ENCODE results near the gene NPAS1. TPM values are rescaled to one million over a fixed set of nuclear protein-coding genes. Genes with fewer than 3 reads are reported as not detected.

NPAS1 gene
- total RNA-seq, 1 experiment from 2014 or later = 4.6 TPM

- intact Hi-C loops (cut with micrococcal nuclease) = no loop called here
- Histone ChIP-seq H3K9ac (ENCODE audit: low read length) (no peak overlapping the region), H3K9me3 (ENCODE audit: control insufficient read depth in 1 of 2, insufficient read depth in 1 of 2, low read depth in 1 of 2, low read length in 2 of 2) (no peaks in the 10 kb centered on the region), H3K4me2 (ENCODE audit: low read length) (no peak overlapping the region), H3K79me2 (ENCODE audit: insufficient read depth, low read length) (peaks cover 17% of the 10 kb centered on the region; the same call in 1 of the 2 replicates), H4K20me1 (ENCODE audit: insufficient read depth) (no peaks in the 10 kb centered on the region), H2AFZ (ENCODE audit: low read depth, low read length, poor library complexity, severe bottlenecking) (no peak overlapping the region), H3K27ac (ENCODE audit: low read depth, low read length) (no peak overlapping the region), H3K27me3 (ENCODE audit: insufficient read depth, low read length) (no peaks in the 10 kb centered on the region), H3K4me3 (replicated peaks in 1 of 2; ENCODE audit: low read depth in 1 of 2, low read length in 2 of 2) (no peak overlapping the region), H3K9me2 (ENCODE audit: insufficient read depth) (no peaks in the 10 kb centered on the region), H3K36me3 (ENCODE audit: control insufficient read depth in 1 of 2, insufficient read depth in 2 of 2, low read length in 2 of 2) (no peaks in the 10 kb centered on the region), H3K4me1 (ENCODE audit: control insufficient read depth in 1 of 2, insufficient read depth in 2 of 2, low read length in 2 of 2) (peaks cover 25 to 43% of the 10 kb centered on the region in 2 experiments)
- POLR2A ChIA-PET = no interaction called here
- TF ChIP-seq RAD21 (IDR thresholded peaks at IDR 0.05; ENCODE audit: low read depth) (0 out of 2 replicates have a peak, but pooled peaks have one; percentile 5), CEBPB (IDR thresholded peaks at IDR 0.05; ENCODE audit: low read depth) (no peak), CTCF (IDR thresholded peaks at IDR 0.05 in 2 of 3, conservative IDR thresholded peaks at IDR 0.05 in 1 of 3; ENCODE audit: borderline replicate concordance in 1 of 3, insufficient read depth in 1 of 3, low read depth in 2 of 3, low read length in 2 of 3) (peak in 1 of 3 experiments; percentile 2; a peak in 1 of 6 replicates), YY1 (IDR thresholded peaks at IDR 0.05; ENCODE audit: extremely low read depth, insufficient replicate concordance, low read depth, low read length) (no peak)
- CTCF ChIA-PET = interaction anchor here (1.6 kb wide), 1 partner anchor 33 kb away, joined by 3 read pairs; no protein-coding TSS in a partner anchor
- no peak for ATAC-seq
- no peak for DNase-seq (ENCODE audit: low read depth, low spot score)
- RAD21 ChIA-PET (ENCODE audit: low non-redundant PET in 1 of 2, low total read pairs in 2 of 2, uncharacterized antibody in 2 of 2, unreplicated experiment in 2 of 2) = no interaction called here
- BruUV-seq (replicated peaks) = no TSS peak
Observed at GRCh38 chr19:46979126-46980105, 40.2 kb upstream of the NPAS1 start.

DNA sequence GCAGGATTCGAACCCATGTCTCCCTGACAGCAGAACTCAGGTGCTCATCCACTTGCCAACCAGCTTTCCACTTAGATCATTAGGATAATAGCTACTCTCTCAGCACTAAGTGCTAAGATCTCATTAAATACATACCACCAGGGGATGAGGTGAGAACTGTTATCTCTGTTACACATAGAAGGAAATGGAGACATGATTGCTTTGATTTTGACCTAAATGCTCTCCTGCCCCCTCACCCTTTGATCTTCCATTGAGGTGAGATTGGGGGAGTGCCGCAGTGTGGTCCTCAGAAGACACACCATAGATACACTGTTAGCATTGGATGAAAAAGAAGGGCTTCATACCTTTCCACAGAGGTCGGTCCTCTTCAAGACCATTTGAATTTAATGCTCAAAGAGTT, 38.9 kb upstream of the NPAS1 start:
- H2AFZ ChIP-seq (ENCODE audit: low read depth, low read length, poor library complexity, severe bottlenecking) = no peak overlapping the region
- no peaks in the 10 kb centered on the region for H3K9me3 ChIP-seq (ENCODE audit: control insufficient read depth in 1 of 2, insufficient read depth in 1 of 2, low read depth in 1 of 2, low read length in 2 of 2)
- DNase-seq (ENCODE audit: low read depth, low spot score) (no peak), ATAC-seq (no peak)
- no peaks in the 10 kb centered on the region for H3K36me3 ChIP-seq (ENCODE audit: control insufficient read depth in 1 of 2, insufficient read depth in 2 of 2, low read length in 2 of 2)
- no peak overlapping the region for H3K4me3 ChIP-seq (replicated peaks in 1 of 2; ENCODE audit: low read depth in 1 of 2, low read length in 2 of 2)
- peaks cover 25% of the 10 kb centered on the region; the same call in 1 of the 2 replicates for H3K79me2 ChIP-seq (ENCODE audit: insufficient read depth, low read length)
- H4K20me1 ChIP-seq (ENCODE audit: insufficient read depth) = no peaks in the 10 kb centered on the region
- RAD21 ChIA-PET (ENCODE audit: low non-redundant PET in 1 of 2, low total read pairs in 2 of 2, uncharacterized antibody in 2 of 2, unreplicated experiment in 2 of 2) = no interaction called here
- H3K9ac ChIP-seq (ENCODE audit: low read length) = no peak overlapping the region
- H3K27me3 ChIP-seq (ENCODE audit: insufficient read depth, low read length) = no peaks in the 10 kb centered on the region
- peaks cover 21 to 33% of the 10 kb centered on the region in 2 experiments for H3K4me1 ChIP-seq (ENCODE audit: control insufficient read depth in 1 of 2, insufficient read depth in 2 of 2, low read length in 2 of 2)
- POLR2A ChIA-PET = no interaction called here
- H3K9me2 ChIP-seq (ENCODE audit: insufficient read depth) = no peaks in the 10 kb centered on the region
- no TSS peak for BruUV-seq (replicated peaks)
- H3K4me2 ChIP-seq (ENCODE audit: low read length) = no peak overlapping the region
- intact Hi-C loops (cut with micrococcal nuclease) = no loop called here
- no peak overlapping the region for H3K27ac ChIP-seq (ENCODE audit: low read depth, low read length)
- CTCF ChIA-PET = interaction anchor here (1.6 kb wide), 1 partner anchor 32 kb away, joined by 3 read pairs; no protein-coding TSS in a partner anchor
- TF ChIP-seq EZH2phosphoT487 (IDR thresholded peaks at IDR 0.05; ENCODE audit: borderline replicate concordance) (no peak), SRF (IDR thresholded peaks at IDR 0.05; ENCODE audit: low read depth) (no peak), MAX (IDR thresholded peaks at IDR 0.05) (no peak), ZNF274 (IDR thresholded peaks at IDR 0.05; ENCODE audit: low read depth, low read length) (no peak), SIN3A (IDR thresholded peaks at IDR 0.05; ENCODE audit: low read depth) (no peak), RAD21 (IDR thresholded peaks at IDR 0.05; ENCODE audit: low read depth) (no peak), CEBPB (IDR thresholded peaks at IDR 0.05; ENCODE audit: low read depth) (no peak), POLR2AphosphoS5 (IDR thresholded peaks at IDR 0.05; ENCODE audit: low read depth, low read length) (no peak), POLR2A (IDR thresholded peaks at IDR 0.05; ENCODE audit: borderline replicate concordance, extremely low read depth, insufficient read depth, insufficient read length) (no peak)
- TF ChIP-seq, protein P1, sequence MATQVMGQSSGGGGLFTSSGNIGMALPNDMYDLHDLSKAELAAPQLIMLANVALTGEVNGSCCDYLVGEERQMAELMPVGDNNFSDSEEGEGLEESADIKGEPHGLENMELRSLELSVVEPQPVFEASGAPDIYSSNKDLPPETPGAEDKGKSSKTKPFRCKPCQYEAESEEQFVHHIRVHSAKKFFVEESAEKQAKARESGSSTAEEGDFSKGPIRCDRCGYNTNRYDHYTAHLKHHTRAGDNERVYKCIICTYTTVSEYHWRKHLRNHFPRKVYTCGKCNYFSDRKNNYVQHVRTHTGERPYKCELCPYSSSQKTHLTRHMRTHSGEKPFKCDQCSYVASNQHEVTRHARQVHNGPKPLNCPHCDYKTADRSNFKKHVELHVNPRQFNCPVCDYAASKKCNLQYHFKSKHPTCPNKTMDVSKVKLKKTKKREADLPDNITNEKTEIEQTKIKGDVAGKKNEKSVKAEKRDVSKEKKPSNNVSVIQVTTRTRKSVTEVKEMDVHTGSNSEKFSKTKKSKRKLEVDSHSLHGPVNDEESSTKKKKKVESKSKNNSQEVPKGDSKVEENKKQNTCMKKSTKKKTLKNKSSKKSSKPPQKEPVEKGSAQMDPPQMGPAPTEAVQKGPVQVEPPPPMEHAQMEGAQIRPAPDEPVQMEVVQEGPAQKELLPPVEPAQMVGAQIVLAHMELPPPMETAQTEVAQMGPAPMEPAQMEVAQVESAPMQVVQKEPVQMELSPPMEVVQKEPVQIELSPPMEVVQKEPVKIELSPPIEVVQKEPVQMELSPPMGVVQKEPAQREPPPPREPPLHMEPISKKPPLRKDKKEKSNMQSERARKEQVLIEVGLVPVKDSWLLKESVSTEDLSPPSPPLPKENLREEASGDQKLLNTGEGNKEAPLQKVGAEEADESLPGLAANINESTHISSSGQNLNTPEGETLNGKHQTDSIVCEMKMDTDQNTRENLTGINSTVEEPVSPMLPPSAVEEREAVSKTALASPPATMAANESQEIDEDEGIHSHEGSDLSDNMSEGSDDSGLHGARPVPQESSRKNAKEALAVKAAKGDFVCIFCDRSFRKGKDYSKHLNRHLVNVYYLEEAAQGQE (IDR thresholded peaks at IDR 0.05; ENCODE audit: low read depth) = no peak
